Measurements from ENCODE around the gene HIPK4. TPM values are rescaled to one million over a fixed set of nuclear protein-coding genes. Genes with fewer than 3 reads are reported as not detected.
"Not testable (repeated sequence)": the region's sequence is repeated elsewhere in the genome, so short reads cannot be mapped to it uniquely, and the experiment has no call there.

Gene HIPK4
- under 1 TPM; 0.18 to 0.19 TPM for total RNA-seq
- not detected for polyA plus RNA-seq
- total RNA-seq, result 0 to 0.34 (median 0.04) reads per million in 6 experiments

GRCh38 chr19:40390084-40390742 is at the start of gene HIPK4:
HIPK4 (minus strand) TSS chr19:40390181; CDS start chr19:40389902, 279 bp downstream.
- DNase-seq (no peak), ATAC-seq (no peak)
- Mint-ChIP-seq H3K4me3 (no peak within 1 kb of the TSS), H3K27me3 (peaks cover 0 to 3% (median 0%) of the 10 kb centered on the region in 5 donors), H3K27ac (peak within 1 kb of the TSS in 1 of 10 donors; percentile 55), H3K36me3 (no peaks in the 10 kb centered on the region), H3K9me3 (no peaks in the 10 kb centered on the region), H3K4me1 (peaks cover 0 to 4% (median 0%) of the 10 kb centered on the region in 4 donors)
- POLR2A ChIA-PET, result no interaction called here

GRCh38 chr19:40438284-40438683 is 48.3 kb upstream of the HIPK4 start:
- Mint-ChIP-seq H3K4me3 (peak overlapping the region in 1 of 10 donors; percentile 20), H3K36me3 (peaks cover 0 to 17% (median 0%) of the 10 kb centered on the region in 3 donors), H3K27ac (peak overlapping the region in 2 of 10 donors; percentile 5 to 20), H3K4me1 (peaks cover 19 to 36% (median 29%) of the 10 kb centered on the region in 4 donors), H3K27me3 (no peaks in the 10 kb centered on the region), H3K9me3 (no peaks in the 10 kb centered on the region)
- POLR2A ChIA-PET, result interaction anchor here (1.6 kb wide), 1 partner anchor 13 kb away, joined by 7 read pairs; the partner anchor contains the start of gene SERTAD1
- ATAC-seq, result no peak
- DNase-seq, result no peak

- peak in 8 of 10 donors; percentile 26 to 61 (median 47) for DNase-seq
- H3K27me3 Mint-ChIP-seq, result no peaks in the 10 kb centered on the region
- POLR2A ChIA-PET, result interaction anchor here (0.6 to 4.4 kb wide), 6 partner anchors 8 to 189 kb away, joined by 4 to 32 read pairs (median 6); partner anchors contain the start of genes SERTAD1 and SERTAD3
- peaks cover 10 to 27% (median 15%) of the 10 kb centered on the region in 4 donors for H3K4me1 Mint-ChIP-seq
- no peaks in the 10 kb centered on the region for H3K9me3 Mint-ChIP-seq
- ATAC-seq, result peak; percentile 86 to 90
- no peaks in the 10 kb centered on the region for H3K36me3 Mint-ChIP-seq
- peak overlapping the region; percentile 94 to 100 (median 98) for H3K27ac Mint-ChIP-seq
- peak overlapping the region; percentile 89 to 99 (median 95) for H3K4me3 Mint-ChIP-seq
Observed at GRCh38 chr19:40433391-40434216, 43.6 kb upstream of the HIPK4 start.

GRCh38 chr19:40432760-40433159 is 42.8 kb upstream of the HIPK4 start:
- H3K36me3 Mint-ChIP-seq, H3K9me3 Mint-ChIP-seq, ATAC-seq, H3K27me3 Mint-ChIP-seq, DNase-seq: not testable (repeated sequence)
- Mint-ChIP-seq H3K27ac (peak overlapping the region in 9 of 10 donors; percentile 15 to 100 (median 97)), H3K4me3 (peak overlapping the region; percentile 89 to 99 (median 95)), H3K4me1 (peaks cover 7 to 27% (median 14%) of the 10 kb centered on the region in 4 donors)
- POLR2A ChIA-PET, result interaction anchor here (0.7 to 4.4 kb wide), 5 partner anchors 9 to 161 kb away, joined by 3 to 32 read pairs (median 7); partner anchors contain the start of gene SERTAD3

GRCh38 chr19:40431698-40432097 is 41.7 kb upstream of the HIPK4 start:
- Mint-ChIP-seq H3K36me3 (no peaks in the 10 kb centered on the region), H3K4me3 (peak overlapping the region in 6 of 10 donors; percentile 10 to 56 (median 17)), H3K27ac (peak overlapping the region in 3 of 10 donors; percentile 10 to 43 (median 27)), H3K9me3 (no peaks in the 10 kb centered on the region), H3K4me1 (peaks cover 7 to 30% (median 14%) of the 10 kb centered on the region in 4 donors), H3K27me3 (no peaks in the 10 kb centered on the region)
- POLR2A ChIA-PET, result interaction anchor here (0.7 to 4.4 kb wide), 4 partner anchors 11 to 497 kb away, joined by 3 to 32 read pairs (median 5); partner anchors contain the start of genes SERTAD3 and SPTBN4
- DNase-seq (no peak), ATAC-seq (no peak)

GRCh38 chr19:40430242-40430641 is 40.3 kb upstream of the HIPK4 start:
- not testable (repeated sequence) for H3K27ac Mint-ChIP-seq, H3K36me3 Mint-ChIP-seq, DNase-seq, ATAC-seq, H3K27me3 Mint-ChIP-seq, H3K9me3 Mint-ChIP-seq, H3K4me3 Mint-ChIP-seq
- POLR2A ChIA-PET, result interaction anchor here (1.9 kb wide), 1 partner anchor 9 kb away, joined by 5 read pairs; no protein-coding TSS in a partner anchor
- peaks cover 7 to 31% (median 18%) of the 10 kb centered on the region in 4 donors for H3K4me1 Mint-ChIP-seq

GRCh38 chr19:40428197-40428596 is 38.2 kb upstream of the HIPK4 start:
- POLR2A ChIA-PET, result interaction anchor here (0.7 to 4.5 kb wide), 2 partner anchors 14 to 1286 kb away, joined by 5 to 61 read pairs; partner anchors contain the start of gene SERTAD3
- not testable (repeated sequence) for H3K4me3 Mint-ChIP-seq

GRCh38 chr19:40425450-40426287 is 35.7 kb upstream of the HIPK4 start, which contains the start of gene SERTAD1:
SERTAD1 (minus strand) TSS chr19:40425992; CDS start chr19:40423546, 2,446 bp downstream.
- POLR2A ChIA-PET, result interaction anchor here (0.6 to 5.5 kb wide), 18 partner anchors 7 to 972 kb away, joined by 3 to 73 read pairs (median 5); partner anchors contain the start of genes AKT2, BLVRB, C19orf47 and HNRNPUL1

More at GRCh38 chr19:40428197-40428596, 38.2 kb upstream of the HIPK4 start:
- H3K27me3 Mint-ChIP-seq, DNase-seq, H3K9me3 Mint-ChIP-seq, H3K36me3 Mint-ChIP-seq, ATAC-seq, H3K27ac Mint-ChIP-seq: not testable (repeated sequence)
- H3K4me1 Mint-ChIP-seq, result peaks cover 8 to 27% (median 21%) of the 10 kb centered on the region in 4 donors

GRCh38 chr19:40424637-40425449 is 34.9 kb upstream of the HIPK4 start:
- H3K4me3 Mint-ChIP-seq, result peak overlapping the region; percentile 86 to 98 (median 94)
- DNase-seq (peak in 1 of 10 donors; percentile 12), ATAC-seq (no peak)
- H3K27me3 Mint-ChIP-seq, result peaks cover 0 to 2% (median 0%) of the 10 kb centered on the region in 5 donors
- H3K4me1 Mint-ChIP-seq, result peaks cover 8 to 35% (median 23%) of the 10 kb centered on the region in 4 donors
- peaks cover 0 to 6% (median 0%) of the 10 kb centered on the region in 3 donors for H3K36me3 Mint-ChIP-seq
- POLR2A ChIA-PET, result interaction anchor here (1.4 to 5.5 kb wide), 7 partner anchors 8 to 838 kb away, joined by 3 to 73 read pairs (median 8); partner anchors contain the start of genes BLVRB, SERTAD3 and SPTBN4
- H3K27ac Mint-ChIP-seq, result peak overlapping the region; percentile 91 to 100 (median 98)
- no peaks in the 10 kb centered on the region for H3K9me3 Mint-ChIP-seq

More at GRCh38 chr19:40425450-40426287, 35.7 kb upstream of the HIPK4 start, which contains the start of gene SERTAD1:
- peak; percentile 98 to 100 (median 100) for DNase-seq
- Mint-ChIP-seq H3K4me1 (peaks cover 8 to 33% (median 22%) of the 10 kb centered on the region in 4 donors), H3K36me3 (peaks cover 0 to 6% (median 0%) of the 10 kb centered on the region in 3 donors), H3K27ac (peak within 1 kb of the TSS; percentile 91 to 100 (median 98)), H3K4me3 (peak within 1 kb of the TSS; percentile 86 to 98 (median 94)), H3K9me3 (no peaks in the 10 kb centered on the region), H3K27me3 (peaks cover 0 to 2% (median 0%) of the 10 kb centered on the region in 5 donors)
- ATAC-seq, result peak; percentile 87 to 92

- DNase-seq (no peak), ATAC-seq (no peak)
- Mint-ChIP-seq H3K4me3 (peak overlapping the region in 8 of 10 donors; percentile 18 to 97 (median 68)), H3K36me3 (peaks cover 0 to 6% (median 0%) of the 10 kb centered on the region in 3 donors), H3K27ac (peak overlapping the region; percentile 73 to 100 (median 86)), H3K27me3 (peaks cover 0 to 2% (median 0%) of the 10 kb centered on the region in 5 donors), H3K4me1 (peaks cover 9 to 38% (median 26%) of the 10 kb centered on the region in 4 donors), H3K9me3 (no peaks in the 10 kb centered on the region)
- POLR2A ChIA-PET, result interaction anchor here (1.4 to 5.5 kb wide), 6 partner anchors 9 to 839 kb away, joined by 3 to 73 read pairs (median 8); partner anchors contain the start of genes BLVRB, SERTAD3 and SPTBN4
Observed at GRCh38 chr19:40423938-40424337, 34.0 kb upstream of the HIPK4 start.

Measured in naive thymus-derived CD8-positive, alpha-beta T cell (primary cell).